NT2/D1 (cell line): ENCODE data around the gene OR2A42.
"Not testable (repeated sequence)": the region's sequence is repeated elsewhere in the genome, so short reads cannot be mapped to it uniquely, and the experiment has no call there.

ENCODE experiments used
- SUZ12 ChIP-seq: IDR thresholded peaks from 2 replicates; pipeline ENCODE4 v1.6.1; 2011; ENCODE audit not compliant: insufficient read length, insufficient read depth; ENCODE audit errors: extremely low read depth
- YY1 ChIP-seq: IDR thresholded peaks from 2 replicates; pipeline ENCODE4 v1.6.1; 2011; ENCODE audit not compliant: insufficient read length, insufficient read depth
- ZNF274 ChIP-seq: IDR thresholded peaks from 2 replicates; pipeline ENCODE4 v1.6.1; 2011; ENCODE audit warnings: mild to moderate bottlenecking, low read depth, low read length

DNA sequence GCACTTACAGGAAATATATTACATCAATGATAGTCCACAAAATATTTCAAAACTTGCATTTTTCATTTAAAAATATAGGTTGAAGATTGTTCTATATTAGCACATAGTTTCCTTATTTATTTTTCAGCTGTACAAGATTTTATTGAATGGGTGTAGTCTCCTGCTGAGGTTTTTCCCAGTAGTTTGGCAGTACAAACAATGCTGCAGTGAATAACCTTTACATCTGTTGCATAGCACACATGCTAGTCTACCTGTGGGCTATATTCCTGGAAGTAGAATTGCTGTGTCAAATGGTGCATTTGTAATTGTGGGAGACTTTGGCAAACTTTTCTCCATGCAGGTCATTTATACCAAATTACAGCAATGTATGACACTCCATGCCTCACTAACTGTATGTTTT lies 18.9 kb downstream of the OR2A42 start:
- not testable (repeated sequence) for TF ChIP-seq YY1, ZNF274, SUZ12
